Measurements from ENCODE around the gene GOLGA5.
"Not testable (repeated sequence)": the region's sequence is repeated elsewhere in the genome, so short reads cannot be mapped to it uniquely, and the experiment has no call there.

Gene GOLGA5, protein sequence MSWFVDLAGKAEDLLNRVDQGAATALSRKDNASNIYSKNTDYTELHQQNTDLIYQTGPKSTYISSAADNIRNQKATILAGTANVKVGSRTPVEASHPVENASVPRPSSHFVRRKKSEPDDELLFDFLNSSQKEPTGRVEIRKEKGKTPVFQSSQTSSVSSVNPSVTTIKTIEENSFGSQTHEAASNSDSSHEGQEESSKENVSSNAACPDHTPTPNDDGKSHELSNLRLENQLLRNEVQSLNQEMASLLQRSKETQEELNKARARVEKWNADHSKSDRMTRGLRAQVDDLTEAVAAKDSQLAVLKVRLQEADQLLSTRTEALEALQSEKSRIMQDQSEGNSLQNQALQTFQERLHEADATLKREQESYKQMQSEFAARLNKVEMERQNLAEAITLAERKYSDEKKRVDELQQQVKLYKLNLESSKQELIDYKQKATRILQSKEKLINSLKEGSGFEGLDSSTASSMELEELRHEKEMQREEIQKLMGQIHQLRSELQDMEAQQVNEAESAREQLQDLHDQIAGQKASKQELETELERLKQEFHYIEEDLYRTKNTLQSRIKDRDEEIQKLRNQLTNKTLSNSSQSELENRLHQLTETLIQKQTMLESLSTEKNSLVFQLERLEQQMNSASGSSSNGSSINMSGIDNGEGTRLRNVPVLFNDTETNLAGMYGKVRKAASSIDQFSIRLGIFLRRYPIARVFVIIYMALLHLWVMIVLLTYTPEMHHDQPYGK

GRCh38 chr14:92793709-92794546 is at the start of gene GOLGA5:
GOLGA5 (plus strand) TSS chr14:92794305; CDS start chr14:92797438, 3,133 bp downstream.
- peak; percentile 93 for DNase-seq

- no peak for DNase-seq
Observed at GRCh38 chr14:92747701-92748258, 46.3 kb upstream of the GOLGA5 start.

- DNase-seq = no peak
Observed at GRCh38 chr14:92748259-92749016, 45.7 kb upstream of the GOLGA5 start, which contains the start of gene LGMN. LGMN (minus strand) TSS chr14:92748627; CDS start chr14:92732786, 15,841 bp downstream.

- DNase-seq = peak; percentile 55
Observed at GRCh38 chr14:92750222-92750728, 43.8 kb upstream of the GOLGA5 start.

DNA sequence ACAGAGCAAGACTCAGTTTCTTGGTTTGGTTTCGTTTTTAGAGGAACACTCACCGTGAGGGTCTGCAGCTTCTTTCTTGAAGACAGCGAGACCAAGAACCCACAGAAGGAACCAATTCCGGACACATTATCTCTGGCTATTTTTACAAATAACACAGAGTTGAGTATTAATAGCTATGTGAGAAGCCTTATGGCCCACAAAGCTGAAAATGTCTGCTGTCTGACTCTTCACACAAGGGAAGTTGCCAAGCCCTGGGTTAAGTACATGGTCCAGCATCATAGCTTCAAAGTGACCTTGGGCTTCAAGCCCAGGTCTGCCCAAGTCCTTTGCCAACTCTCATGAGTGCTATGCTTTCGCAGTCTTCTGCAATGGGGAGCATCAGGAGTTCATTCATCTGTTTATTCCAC is 43.1 kb upstream of the GOLGA5 start:
- DNase-seq = peak; percentile 7

GRCh38 chr14:92751819-92752218 is 42.3 kb upstream of the GOLGA5 start:
- no peak for DNase-seq

DNA sequence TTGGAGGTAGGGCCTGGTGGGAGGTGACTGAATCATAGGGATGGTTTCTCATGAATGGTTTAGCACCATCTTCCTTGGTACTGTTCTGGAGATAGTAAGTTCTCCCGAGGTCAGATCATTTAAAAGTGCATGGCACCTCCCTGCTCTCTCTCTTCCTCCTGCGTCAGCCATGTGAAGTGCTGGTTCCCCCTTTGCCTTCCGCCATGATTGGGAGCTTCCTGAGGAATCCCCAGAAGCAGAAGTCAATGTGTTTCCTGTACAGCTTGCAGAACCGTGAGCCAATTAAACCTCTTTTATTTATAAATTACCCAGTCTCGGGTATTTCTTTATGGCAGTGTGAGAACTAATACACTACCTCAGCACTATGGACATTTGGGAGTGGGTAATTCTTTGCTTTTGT is 40.9 kb upstream of the GOLGA5 start:
- DNase-seq = peak; percentile 49

GRCh38 chr14:92754966-92755365 is 39.1 kb upstream of the GOLGA5 start:
- DNase-seq = no peak

- DNase-seq = no peak
Observed at GRCh38 chr14:92755495-92755894, 38.6 kb upstream of the GOLGA5 start.

- DNase-seq = no peak
Observed at GRCh38 chr14:92756446-92756845, 37.7 kb upstream of the GOLGA5 start.

DNA sequence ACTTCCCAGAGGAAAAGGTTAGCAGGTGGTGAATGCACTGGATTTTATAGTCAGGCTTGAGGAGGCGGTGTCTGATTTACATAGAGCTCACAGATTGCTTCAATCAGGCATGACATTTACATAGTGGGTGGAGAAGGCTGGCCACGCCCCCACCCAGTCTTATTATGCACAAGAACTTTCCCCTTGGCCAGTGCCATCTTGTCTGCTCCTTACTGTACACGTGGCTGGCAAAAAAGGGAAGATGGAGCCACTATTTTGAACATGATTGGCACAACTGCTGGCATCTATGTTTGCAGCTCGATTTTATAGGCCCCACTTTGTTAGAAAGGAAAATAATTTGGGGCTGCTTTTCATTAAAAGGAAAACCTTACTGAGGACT is 34.8 kb upstream of the GOLGA5 start:
- no peak for DNase-seq

GRCh38 chr14:92759679-92760523 is 34.2 kb upstream of the GOLGA5 start:
- DNase-seq = no peak

DNA sequence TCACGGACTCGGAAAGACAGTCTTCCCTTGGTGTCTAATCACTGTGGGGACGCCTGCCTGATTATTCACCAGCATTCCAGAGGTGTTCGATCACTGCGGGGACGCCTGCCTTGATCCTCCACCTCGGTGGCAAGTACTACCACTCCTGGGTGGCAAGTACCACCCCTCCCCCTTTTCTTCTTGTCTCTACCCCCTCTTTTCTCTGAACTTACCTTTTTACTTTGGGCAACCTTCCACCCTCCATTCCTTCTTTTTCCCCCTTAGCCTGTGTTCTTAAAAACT is 33.6 kb upstream of the GOLGA5 start:
- DNase-seq = no peak

GRCh38 chr14:92763666-92764631 is 30.2 kb upstream of the GOLGA5 start:
- DNase-seq = not testable (repeated sequence)

DNA sequence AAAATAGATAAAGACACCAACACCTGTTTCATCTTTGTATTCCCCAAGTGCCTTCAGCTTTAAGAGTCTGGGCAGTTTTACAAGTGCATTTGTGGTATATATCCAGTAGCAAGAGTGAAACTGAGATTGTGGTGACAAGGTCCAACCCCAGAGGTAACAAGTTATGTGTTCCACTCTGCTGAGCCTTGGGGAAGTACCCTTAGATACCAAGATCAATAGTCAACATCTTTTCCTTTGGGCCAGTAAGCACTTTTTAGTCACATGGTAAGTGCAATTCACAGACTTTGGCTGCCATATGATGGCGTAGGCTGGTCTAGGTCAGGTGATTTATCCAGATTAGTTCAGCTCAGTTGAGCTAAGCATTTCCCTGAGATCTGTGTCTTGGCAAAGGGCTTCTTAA is 25.9 kb upstream of the GOLGA5 start:
- not testable (repeated sequence) for DNase-seq

- no peak for DNase-seq
Observed at GRCh38 chr14:92768795-92769194, 25.3 kb upstream of the GOLGA5 start.

GRCh38 chr14:92770484-92770883 is 23.6 kb upstream of the GOLGA5 start:
- no peak for DNase-seq

DNA sequence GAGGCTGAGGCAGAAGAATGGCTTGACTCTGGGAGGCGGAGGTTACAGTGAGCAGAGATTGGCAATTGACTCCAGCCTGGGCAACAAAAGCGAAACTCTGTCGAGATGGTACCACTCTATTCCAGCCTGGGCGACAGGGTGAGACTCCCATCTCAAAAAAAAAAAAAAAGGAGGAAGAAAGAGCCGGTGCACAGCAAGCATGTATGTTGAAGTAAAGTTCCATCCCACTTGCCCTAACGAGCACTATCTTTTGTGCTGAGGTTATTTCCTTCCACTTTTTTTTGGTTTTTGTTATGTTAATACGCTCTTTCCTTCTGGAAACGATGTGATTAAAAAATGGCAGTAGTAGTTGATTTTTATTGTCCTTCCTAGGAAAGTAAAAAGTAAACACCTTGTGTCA is 19.5 kb upstream of the GOLGA5 start:
- DNase-seq = no peak

- not testable (repeated sequence) for DNase-seq
Observed at GRCh38 chr14:92775292-92775691, 18.8 kb upstream of the GOLGA5 start.

Data from KG1 (cell line).